ENCODE data around the gene PABPC1L.

PABPC1L gene

GRCh38 chr20:44969300-44969894 lies 59.5 kb downstream of the PABPC1L start:
- Histone ChIP-seq H3K4me1 (ENCODE audit: insufficient read depth, low read length) (peaks cover 8% of the 10 kb centered on the region), H2AFZ (ENCODE audit: low read depth, low read length) (no peak overlapping the region), H3K4me3 (ENCODE audit: low read length) (no peak overlapping the region), H3K9me3 (ENCODE audit: low read length) (no peaks in the 10 kb centered on the region), H3K36me3 (ENCODE audit: insufficient read depth, low read length) (peaks cover 20% of the 10 kb centered on the region), H3K27me3 (ENCODE audit: insufficient read depth, low read length) (no peaks in the 10 kb centered on the region)

GRCh38 chr20:44970243-44970757 lies 60.4 kb downstream of the PABPC1L start:
- no peak overlapping the region for H3K4me3 ChIP-seq (ENCODE audit: low read length)
- no peaks in the 10 kb centered on the region for H3K27me3 ChIP-seq (ENCODE audit: insufficient read depth, low read length)
- H3K9me3 ChIP-seq (ENCODE audit: low read length) = no peaks in the 10 kb centered on the region
- no peak overlapping the region for H2AFZ ChIP-seq (ENCODE audit: low read depth, low read length)
- peaks cover 29% of the 10 kb centered on the region for H3K36me3 ChIP-seq (ENCODE audit: insufficient read depth, low read length)
- H3K4me1 ChIP-seq (ENCODE audit: insufficient read depth, low read length) = peaks cover 8% of the 10 kb centered on the region

- no peak overlapping the region for H3K4me3 ChIP-seq (ENCODE audit: low read length)
- H3K27me3 ChIP-seq (ENCODE audit: insufficient read depth, low read length) = no peaks in the 10 kb centered on the region
- no peaks in the 10 kb centered on the region for H3K4me1 ChIP-seq (ENCODE audit: insufficient read depth, low read length)
- no peaks in the 10 kb centered on the region for H3K9me3 ChIP-seq (ENCODE audit: low read length)
- no peak overlapping the region for H2AFZ ChIP-seq (ENCODE audit: low read depth, low read length)
- H3K36me3 ChIP-seq (ENCODE audit: insufficient read depth, low read length) = peaks cover 47% of the 10 kb centered on the region
Measured at GRCh38 chr20:44973053-44973452, 63.2 kb downstream of the PABPC1L start.

- Histone ChIP-seq H3K36me3 (ENCODE audit: insufficient read depth, low read length) (peaks cover 61% of the 10 kb centered on the region), H2AFZ (ENCODE audit: low read depth, low read length) (no peak overlapping the region), H3K9me3 (ENCODE audit: low read length) (no peaks in the 10 kb centered on the region), H3K27me3 (ENCODE audit: insufficient read depth, low read length) (no peaks in the 10 kb centered on the region), H3K4me3 (ENCODE audit: low read length) (no peak overlapping the region), H3K4me1 (ENCODE audit: insufficient read depth, low read length) (no peaks in the 10 kb centered on the region)
Measured at GRCh38 chr20:44976698-44977097, 66.8 kb downstream of the PABPC1L start.

- Histone ChIP-seq H3K9me3 (ENCODE audit: low read length) (no peaks in the 10 kb centered on the region), H3K4me3 (ENCODE audit: low read length) (no peak overlapping the region), H3K27me3 (ENCODE audit: insufficient read depth, low read length) (no peaks in the 10 kb centered on the region), H2AFZ (ENCODE audit: low read depth, low read length) (no peak overlapping the region), H3K4me1 (ENCODE audit: insufficient read depth, low read length) (no peaks in the 10 kb centered on the region), H3K36me3 (ENCODE audit: insufficient read depth, low read length) (peaks cover 61% of the 10 kb centered on the region)
Measured at GRCh38 chr20:44979090-44979621, 69.3 kb downstream of the PABPC1L start.

- H2AFZ ChIP-seq (ENCODE audit: low read depth, low read length) = no peak overlapping the region
- H3K27me3 ChIP-seq (ENCODE audit: insufficient read depth, low read length) = no peaks in the 10 kb centered on the region
- H3K4me1 ChIP-seq (ENCODE audit: insufficient read depth, low read length) = no peaks in the 10 kb centered on the region
- no peaks in the 10 kb centered on the region for H3K9me3 ChIP-seq (ENCODE audit: low read length)
- H3K36me3 ChIP-seq (ENCODE audit: insufficient read depth, low read length) = peaks cover 55% of the 10 kb centered on the region
- H3K4me3 ChIP-seq (ENCODE audit: low read length) = no peak overlapping the region
Measured at GRCh38 chr20:44981736-44982406, 72.0 kb downstream of the PABPC1L start.

GRCh38 chr20:44983093-44983674 lies 73.3 kb downstream of the PABPC1L start:
- no peaks in the 10 kb centered on the region for H3K4me1 ChIP-seq (ENCODE audit: insufficient read depth, low read length)
- peaks cover 56% of the 10 kb centered on the region for H3K36me3 ChIP-seq (ENCODE audit: insufficient read depth, low read length)

GRCh38 chr20:44988631-44989171 lies 78.8 kb downstream of the PABPC1L start:
- H3K9me3 ChIP-seq (ENCODE audit: low read length) = no peaks in the 10 kb centered on the region
- peaks cover 32% of the 10 kb centered on the region for H3K36me3 ChIP-seq (ENCODE audit: insufficient read depth, low read length)
- no peaks in the 10 kb centered on the region for H3K4me1 ChIP-seq (ENCODE audit: insufficient read depth, low read length)
- H3K4me3 ChIP-seq (ENCODE audit: low read length) = no peak overlapping the region
- no peak overlapping the region for H2AFZ ChIP-seq (ENCODE audit: low read depth, low read length)
- no peaks in the 10 kb centered on the region for H3K27me3 ChIP-seq (ENCODE audit: insufficient read depth, low read length)

More at GRCh38 chr20:44983093-44983674, 73.3 kb downstream of the PABPC1L start:
- Histone ChIP-seq H3K4me3 (ENCODE audit: low read length) (no peak overlapping the region), H3K27me3 (ENCODE audit: insufficient read depth, low read length) (no peaks in the 10 kb centered on the region), H3K9me3 (ENCODE audit: low read length) (no peaks in the 10 kb centered on the region), H2AFZ (ENCODE audit: low read depth, low read length) (no peak overlapping the region)
